Osteoblast (primary cell): ENCODE data around the gene OBSL1. TPM values are rescaled to one million over a fixed set of nuclear protein-coding genes. Genes with fewer than 3 reads are reported as not detected.

Experiments
- DNase-seq: peaks from one replicate; pipeline ENCODE4 v3.0.0; 2011; ENCODE audit warnings: low spot score, mixed read lengths; ENCODE audit not compliant: insufficient read length; ENCODE audit errors: missing footprints
- H2AFZ ChIP-seq: 2 replicates; pipeline ENCODE4 v1.6.0; 2011; ENCODE audit warnings: mild to moderate bottlenecking, low read length
- H3K27ac ChIP-seq: 2 replicates; pipeline ENCODE4 v1.5.1; 2011; ENCODE audit warnings: mild to moderate bottlenecking, low read depth, low read length, moderate library complexity
- H3K27me3 ChIP-seq: 2 replicates; pipeline ENCODE4 v1.6.0; 2012; ENCODE audit warnings: mild to moderate bottlenecking, control low read depth, inconsistent platforms, low read length, moderate library complexity; ENCODE audit not compliant: insufficient read depth
- H3K36me3 ChIP-seq: 2 replicates; pipeline ENCODE4 v1.5.1; 2011; ENCODE audit warnings: mild to moderate bottlenecking, low read length, control low read depth, moderate library complexity; ENCODE audit not compliant: insufficient read depth
- H3K4me1 ChIP-seq: 2 replicates; pipeline ENCODE4 v1.5.1; 2011; ENCODE audit warnings: mild to moderate bottlenecking, low read length, control low read depth, moderate library complexity; ENCODE audit not compliant: insufficient read depth
- H3K4me2 ChIP-seq: 2 replicates; pipeline ENCODE4 v1.6.0; 2011; ENCODE audit warnings: mild to moderate bottlenecking, low read length; ENCODE audit not compliant: insufficient read depth
- H3K4me3 ChIP-seq: fragments of 200-600 bp; sonication (generic); 3 replicates; pipeline ENCODE4 v1.5.1; 2012; ENCODE audit warnings: mild to moderate bottlenecking, low read length, inconsistent platforms; ENCODE audit not compliant: insufficient read depth
- H3K79me2 ChIP-seq: 2 replicates; pipeline ENCODE4 v1.6.0; 2012; ENCODE audit warnings: mild to moderate bottlenecking, low read length, control low read depth, inconsistent platforms; ENCODE audit not compliant: insufficient read depth
- H3K9me3 ChIP-seq: 2 replicates; pipeline ENCODE4 v1.5.1; 2011; ENCODE audit warnings: low read depth, low read length, control low read depth
- H4K20me1 ChIP-seq: 2 replicates; pipeline ENCODE4 v1.6.0; 2012; ENCODE audit warnings: mild to moderate bottlenecking, low read length, control low read depth; ENCODE audit not compliant: insufficient read depth
- total RNA-seq: library from RNA; depleted of rRNA; stranded (reverse); fragments of >200 nt; gene quantifications from 2 replicates; pipeline ENCODE4 v1.2.3, GENCODE V29; 2012
- TF ChIP-seq, protein P1 (sequence below): IDR thresholded peaks from 2 replicates; pipeline ENCODE4 v1.5.1; 2011; ENCODE audit warnings: mild to moderate bottlenecking, low read depth, low read length, moderate library complexity; ENCODE audit errors: extremely low read depth

The OBSL1 gene
- total RNA-seq, 1 donor, result 65.9 TPM

- H3K36me3 ChIP-seq, result peaks cover 10% of the 10 kb centered on the region
These were observed 5.9 kb downstream of the OBSL1 start for GRCh38 chr2:219565130-219566080.

GRCh38 chr2:219563271-219563928, 7.9 kb downstream of the OBSL1 start:
- Histone ChIP-seq H3K4me2 (no peak overlapping the region), H2AFZ (no peak overlapping the region), H3K4me1 (no peaks in the 10 kb centered on the region), H3K9me3 (no peaks in the 10 kb centered on the region), H3K36me3 (no peaks in the 10 kb centered on the region), H3K79me2 (no peaks in the 10 kb centered on the region), H4K20me1 (peaks cover 8% of the 10 kb centered on the region), H3K4me3 (no peak overlapping the region), H3K27ac (no peak overlapping the region), H3K27me3 (no peaks in the 10 kb centered on the region)
- DNase-seq, result peak; percentile 65
- TF ChIP-seq, protein P1, sequence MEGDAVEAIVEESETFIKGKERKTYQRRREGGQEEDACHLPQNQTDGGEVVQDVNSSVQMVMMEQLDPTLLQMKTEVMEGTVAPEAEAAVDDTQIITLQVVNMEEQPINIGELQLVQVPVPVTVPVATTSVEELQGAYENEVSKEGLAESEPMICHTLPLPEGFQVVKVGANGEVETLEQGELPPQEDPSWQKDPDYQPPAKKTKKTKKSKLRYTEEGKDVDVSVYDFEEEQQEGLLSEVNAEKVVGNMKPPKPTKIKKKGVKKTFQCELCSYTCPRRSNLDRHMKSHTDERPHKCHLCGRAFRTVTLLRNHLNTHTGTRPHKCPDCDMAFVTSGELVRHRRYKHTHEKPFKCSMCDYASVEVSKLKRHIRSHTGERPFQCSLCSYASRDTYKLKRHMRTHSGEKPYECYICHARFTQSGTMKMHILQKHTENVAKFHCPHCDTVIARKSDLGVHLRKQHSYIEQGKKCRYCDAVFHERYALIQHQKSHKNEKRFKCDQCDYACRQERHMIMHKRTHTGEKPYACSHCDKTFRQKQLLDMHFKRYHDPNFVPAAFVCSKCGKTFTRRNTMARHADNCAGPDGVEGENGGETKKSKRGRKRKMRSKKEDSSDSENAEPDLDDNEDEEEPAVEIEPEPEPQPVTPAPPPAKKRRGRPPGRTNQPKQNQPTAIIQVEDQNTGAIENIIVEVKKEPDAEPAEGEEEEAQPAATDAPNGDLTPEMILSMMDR, result no peak

More at GRCh38 chr2:219565130-219566080, 5.9 kb downstream of the OBSL1 start:
- Histone ChIP-seq H3K4me3 (no peak overlapping the region), H2AFZ (no peak overlapping the region), H3K27me3 (no peaks in the 10 kb centered on the region), H3K27ac (no peak overlapping the region), H3K4me1 (no peaks in the 10 kb centered on the region), H3K79me2 (peaks cover 4% of the 10 kb centered on the region), H3K9me3 (no peaks in the 10 kb centered on the region), H3K4me2 (no peak overlapping the region), H4K20me1 (peaks cover 15% of the 10 kb centered on the region)
- TF ChIP-seq, protein P1, result no peak
- DNase-seq, result peak; percentile 38

GRCh38 chr2:219562049-219563020, 9.0 kb downstream of the OBSL1 start:
- no peak overlapping the region for H2AFZ ChIP-seq

More at GRCh38 chr2:219562049-219563020, 9.0 kb downstream of the OBSL1 start:
- TF ChIP-seq, protein P1, result no peak
- Histone ChIP-seq H3K9me3 (no peaks in the 10 kb centered on the region), H3K27me3 (no peaks in the 10 kb centered on the region), H3K4me3 (no peak overlapping the region), H3K79me2 (no peaks in the 10 kb centered on the region), H4K20me1 (peaks cover 8% of the 10 kb centered on the region), H3K27ac (no peak overlapping the region), H3K4me2 (no peak overlapping the region), H3K36me3 (no peaks in the 10 kb centered on the region), H3K4me1 (no peaks in the 10 kb centered on the region)
- peak; percentile 55 for DNase-seq
